AG10803 (cell line): Measurements from ENCODE around the gene ZNF107.
"Not testable (repeated sequence)": the region's sequence is repeated elsewhere in the genome, so short reads cannot be mapped to it uniquely, and the experiment has no call there.

Experiments used
- DNase-seq: peaks from one replicate; pipeline ENCODE4 v3.0.0; 2010; ENCODE audit warnings: low read depth
- H3K4me3 ChIP-seq: 2 replicates; pipeline ENCODE4 v1.5.1; 2011; ENCODE audit warnings: mild to moderate bottlenecking, low read length, control low read depth
- CTCF ChIP-seq: conservative IDR thresholded peaks from 2 replicates; pipeline ENCODE4 v1.5.1; 2011; ENCODE audit warnings: mild to moderate bottlenecking, low read length, control low read depth, inconsistent platforms

Gene ZNF107

GRCh38 chr7:64736575-64736974 is 70.6 kb downstream of the ZNF107 start:
- TF ChIP-seq CTCF = no peak
- no peak overlapping the region for H3K4me3 ChIP-seq
- no peak for DNase-seq

- not testable (repeated sequence) for H3K4me3 ChIP-seq, DNase-seq
These were observed 72.5 kb downstream of the ZNF107 start for GRCh38 chr7:64738403-64738802.

- not testable (repeated sequence) for H3K4me3 ChIP-seq, DNase-seq
These were observed 73.0 kb downstream of the ZNF107 start for GRCh38 chr7:64738953-64739352.

GRCh38 chr7:64744680-64745079 is 78.7 kb downstream of the ZNF107 start:
- TF ChIP-seq CTCF = no peak
- H3K4me3 ChIP-seq = no peak overlapping the region
- DNase-seq = no peak

GRCh38 chr7:64747802-64748201 is 81.9 kb downstream of the ZNF107 start:
- no peak for TF ChIP-seq CTCF
- no peak for DNase-seq
- H3K4me3 ChIP-seq = no peak overlapping the region

GRCh38 chr7:64753032-64753431 is 87.1 kb downstream of the ZNF107 start:
- no peak for DNase-seq
- no peak for TF ChIP-seq CTCF
- H3K4me3 ChIP-seq = no peak overlapping the region

GRCh38 chr7:64755865-64756264 is 89.9 kb downstream of the ZNF107 start:
- DNase-seq = no peak
- TF ChIP-seq CTCF = no peak
- H3K4me3 ChIP-seq = no peak overlapping the region

GRCh38 chr7:64758151-64758550 is 92.2 kb downstream of the ZNF107 start:
- no peak overlapping the region for H3K4me3 ChIP-seq
- TF ChIP-seq CTCF = no peak
- no peak for DNase-seq
